Endometrium (tissue), 2 donors: Measurements from ENCODE around the gene KRTAP4-2.
A peak's percentile ranks its signal among the peaks of the same experiment; 100 is the strongest.
"Not testable (repeated sequence)": the region's sequence is repeated elsewhere in the genome, so short reads cannot be mapped to it uniquely, and the experiment has no call there.

Source experiments
- FAIRE-seq: peaks from 2 replicates; lab custom pipeline; 2012; peaks lifted over from hg19 to GRCh38; lab: Jason Lieb, UNC
- donor health status: control.
- donor health status: control.

KRTAP4-2 gene

GRCh38 chr17:41177727-41178271 lies at the start of gene KRTAP4-2:
Gene KRTAP4-2, minus strand, starts transcription at chr17:41178221. Its CDS starts 57 bp downstream, at chr17:41178164.
- no peak for FAIRE-seq

DNA sequence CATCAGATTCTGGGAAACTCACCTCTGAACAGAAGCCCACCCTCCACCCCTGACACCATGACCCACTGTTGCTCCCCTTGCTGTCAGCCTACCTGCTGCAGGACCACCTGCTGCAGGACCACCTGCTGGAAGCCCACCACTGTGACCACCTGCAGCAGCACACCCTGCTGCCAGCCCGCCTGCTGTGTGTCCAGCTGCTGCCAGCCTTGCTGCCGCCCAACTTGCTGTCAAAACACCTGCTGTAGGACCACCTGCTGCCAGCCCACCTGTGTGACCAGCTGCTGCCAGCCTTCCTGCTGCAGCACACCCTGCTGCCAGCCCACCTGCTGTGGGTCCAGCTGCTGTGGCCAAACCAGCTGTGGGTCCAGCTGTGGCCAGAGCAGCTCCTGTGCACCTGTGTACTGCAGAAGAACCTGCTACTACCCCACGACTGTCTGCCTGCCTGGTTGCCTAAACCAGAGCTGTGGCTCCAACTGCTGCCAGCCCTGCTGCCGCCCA lies 48.6 kb upstream of the KRTAP4-2 start, which contains the start of gene KRTAP9-2:
TSS of gene KRTAP9-2 (plus strand) at position 51 of the 498 bp plus-strand sequence. CDS start at position 58, 7 bp downstream.
- not testable (repeated sequence) for FAIRE-seq

DNA sequence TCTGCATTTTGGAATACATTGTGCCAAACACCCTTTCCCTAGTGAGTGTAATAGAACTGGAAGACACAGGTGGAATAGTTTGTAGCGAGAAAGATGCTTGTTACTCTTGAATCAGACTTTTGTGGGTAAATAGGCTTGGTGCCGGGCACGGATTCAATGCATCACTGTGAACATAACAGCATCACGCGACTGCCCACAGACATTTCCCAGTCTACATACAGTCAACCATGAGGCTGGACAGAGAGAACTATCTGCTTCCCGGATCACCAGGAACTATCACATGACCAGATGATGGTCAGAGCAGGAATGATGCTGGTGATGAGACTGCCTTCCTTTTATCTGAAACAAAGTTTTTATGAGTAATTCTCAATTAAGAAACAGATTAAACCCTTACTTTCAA lies 48.0 kb upstream of the KRTAP4-2 start:
- no peak for FAIRE-seq

GRCh38 chr17:41223821-41224220 lies 45.8 kb upstream of the KRTAP4-2 start:
- no peak for FAIRE-seq

- no peak for FAIRE-seq
Observed at GRCh38 chr17:41215681-41216080, 37.7 kb upstream of the KRTAP4-2 start.

DNA sequence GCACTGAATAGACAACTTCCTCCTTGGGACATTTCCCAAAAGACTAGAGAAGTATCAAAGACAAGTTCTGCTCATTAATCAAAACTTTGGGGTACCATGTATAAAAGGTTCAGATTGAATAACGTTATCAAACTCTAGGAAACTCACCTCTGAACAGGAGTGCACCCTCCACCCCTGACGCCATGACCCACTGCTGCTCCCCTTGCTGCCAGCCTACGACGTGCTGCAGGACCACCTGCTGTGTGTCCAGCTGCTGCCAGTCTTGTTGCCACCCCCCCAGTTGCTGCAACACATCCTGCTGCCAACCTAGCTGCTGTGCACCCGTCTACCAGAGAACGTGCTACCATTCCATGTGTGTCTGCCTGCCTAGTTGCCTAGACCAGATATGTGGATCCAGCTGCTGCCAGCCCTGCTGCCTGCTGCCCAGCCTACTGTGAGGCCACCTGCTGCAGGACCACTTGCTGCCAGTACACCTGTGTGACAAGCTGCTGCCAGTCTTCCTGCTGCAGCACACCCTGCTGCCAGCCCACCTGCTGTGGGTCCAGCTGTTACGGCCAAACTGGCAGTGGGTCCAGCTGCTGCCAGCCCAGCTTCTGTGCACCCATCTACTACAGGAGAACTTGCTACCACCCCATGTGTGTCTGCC lies 34.6 kb upstream of the KRTAP4-2 start:
- FAIRE-seq = no peak

GRCh38 chr17:41211845-41212466 lies 33.9 kb upstream of the KRTAP4-2 start:
- FAIRE-seq = no peak

GRCh38 chr17:41199421-41200078 lies 21.5 kb upstream of the KRTAP4-2 start:
- FAIRE-seq = no peak

- FAIRE-seq = no peak
Observed at GRCh38 chr17:41196068-41196467, 18.0 kb upstream of the KRTAP4-2 start.

DNA sequence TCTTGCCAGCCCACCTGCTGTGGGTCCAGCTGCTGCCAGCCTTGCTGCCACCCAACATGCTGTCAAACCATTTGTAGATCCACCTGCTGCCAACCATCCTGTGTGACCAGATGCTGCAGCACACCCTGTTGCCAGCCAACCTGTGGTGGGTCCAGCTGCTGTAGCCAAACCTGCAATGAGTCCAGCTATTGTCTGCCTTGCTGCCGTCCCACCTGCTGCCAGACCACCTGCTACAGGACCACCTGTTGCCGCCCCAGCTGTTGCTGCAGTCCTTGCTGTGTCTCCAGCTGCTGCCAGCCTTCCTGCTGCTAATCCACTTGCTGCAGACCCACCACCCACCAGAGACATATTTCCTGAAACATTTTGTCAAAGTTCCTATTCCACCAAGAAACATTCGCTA lies 12.3 kb upstream of the KRTAP4-2 start:
- FAIRE-seq = no peak

DNA sequence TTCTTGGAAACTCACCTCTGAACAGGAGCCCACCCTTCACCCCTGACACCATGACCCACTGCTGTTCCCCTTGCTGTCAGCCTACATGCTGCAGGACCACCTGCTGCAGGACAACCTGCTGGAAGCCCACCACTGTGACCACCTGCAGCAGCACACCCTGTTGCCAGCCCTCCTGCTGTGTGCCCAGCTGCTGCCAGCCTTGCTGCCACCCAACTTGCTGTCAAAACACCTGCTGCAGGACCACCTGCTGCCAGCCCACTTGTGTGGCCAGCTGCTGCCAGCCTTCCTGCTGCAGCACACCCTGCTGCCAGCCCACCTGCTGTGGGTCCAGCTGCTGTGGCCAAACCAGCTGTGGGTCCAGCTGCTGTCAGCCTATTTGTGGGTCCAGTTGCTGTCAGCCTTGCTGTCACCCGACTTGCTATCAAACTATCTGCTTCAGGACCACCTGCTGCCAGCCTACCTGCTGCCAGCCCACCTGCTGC lies 11.9 kb upstream of the KRTAP4-2 start, which contains the start of gene KRTAP9-1:
TSS of gene KRTAP9-1 (plus strand) at position 51 of the 482 bp plus-strand sequence. CDS start at position 51, 0 bp downstream.
- not testable (repeated sequence) for FAIRE-seq

DNA sequence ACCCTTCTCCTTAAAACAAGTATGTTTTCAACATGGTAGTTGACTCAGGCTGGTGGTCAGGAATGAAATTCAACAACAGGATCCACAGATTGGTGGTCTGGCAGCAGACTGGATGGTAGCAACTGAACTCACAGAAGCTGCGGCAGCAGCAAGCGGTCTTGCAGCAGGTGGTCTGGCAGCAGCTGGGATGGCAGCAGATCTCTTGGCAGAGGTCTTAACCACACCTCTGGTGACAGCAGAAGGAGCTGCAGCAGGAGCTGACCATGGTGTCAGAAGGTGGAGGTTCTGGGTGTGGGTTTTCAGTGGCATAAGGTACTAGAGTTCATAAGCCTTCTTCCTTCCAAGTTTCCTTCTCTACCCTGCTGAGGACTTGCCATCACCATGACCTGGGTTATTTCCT lies 8.9 kb upstream of the KRTAP4-2 start:
- no peak for FAIRE-seq

DNA sequence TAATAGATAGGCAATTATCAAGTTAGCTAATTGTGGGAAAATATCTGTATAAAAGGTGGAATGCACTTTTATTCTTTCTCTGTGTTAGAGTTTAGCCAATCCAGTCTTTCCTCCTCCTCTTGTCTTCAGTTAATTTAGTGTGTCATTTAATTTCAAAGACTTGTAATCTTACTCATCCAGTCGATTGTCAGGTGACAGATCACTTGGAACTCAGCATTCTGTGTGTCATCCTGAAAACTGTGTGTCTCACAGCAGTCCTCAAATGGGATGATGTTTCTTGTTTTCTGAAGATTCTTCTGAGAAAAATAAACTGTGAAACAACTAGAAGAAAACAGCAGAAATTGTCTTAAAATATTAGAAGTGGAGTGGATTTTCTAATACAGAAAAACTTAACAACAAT lies 7.0 kb upstream of the KRTAP4-2 start:
- no peak for FAIRE-seq

- no peak for FAIRE-seq
Observed at GRCh38 chr17:41184480-41184961, 6.5 kb upstream of the KRTAP4-2 start, which contains the start of gene KRTAP4-1. Gene KRTAP4-1, minus strand, starts transcription at chr17:41184911. Its CDS starts 57 bp downstream, at chr17:41184854.

DNA sequence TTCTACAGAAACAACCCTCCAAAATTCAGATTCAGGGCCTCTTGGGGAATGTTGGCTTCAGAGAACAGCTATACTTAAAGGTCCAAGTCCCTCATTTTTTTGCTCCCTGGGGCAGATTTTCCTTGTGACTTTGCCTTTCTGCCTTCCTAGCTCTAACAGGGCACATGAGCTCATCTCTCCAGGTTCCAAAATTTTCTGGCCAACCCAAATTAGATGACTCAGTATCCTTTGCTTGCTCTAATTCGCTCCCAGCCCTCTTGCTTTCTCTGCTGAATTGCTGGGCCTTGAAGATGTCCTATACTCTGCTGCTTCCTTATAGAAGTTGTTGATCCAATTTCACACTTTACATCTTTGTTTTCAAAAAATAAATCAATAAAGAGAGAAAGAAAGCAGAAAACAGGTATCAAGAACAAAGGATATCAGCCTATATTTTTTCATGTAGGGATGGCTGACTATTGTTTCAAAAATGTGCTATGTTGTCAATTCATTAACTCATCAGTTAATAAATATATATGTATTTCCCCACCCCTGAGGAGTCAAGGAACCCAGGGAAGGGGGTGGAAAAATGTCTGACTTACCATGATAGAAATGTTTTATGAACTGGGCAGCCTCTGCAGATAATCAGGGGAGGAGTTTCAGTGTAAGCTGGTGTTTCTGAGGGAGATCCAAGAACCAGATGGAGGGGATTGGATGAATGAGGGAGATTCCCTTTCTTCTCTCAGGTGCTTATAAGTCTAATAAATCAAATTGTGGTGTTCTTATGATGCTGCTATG lies 1.0 kb upstream of the KRTAP4-2 start:
- FAIRE-seq = no peak

- no peak for FAIRE-seq
Observed at GRCh38 chr17:41178341-41178740, 320 bp upstream of the KRTAP4-2 start.

GRCh38 chr17:41176744-41177387 lies 1.2 kb downstream of the KRTAP4-2 start:
- FAIRE-seq = peak; percentile 29

DNA sequence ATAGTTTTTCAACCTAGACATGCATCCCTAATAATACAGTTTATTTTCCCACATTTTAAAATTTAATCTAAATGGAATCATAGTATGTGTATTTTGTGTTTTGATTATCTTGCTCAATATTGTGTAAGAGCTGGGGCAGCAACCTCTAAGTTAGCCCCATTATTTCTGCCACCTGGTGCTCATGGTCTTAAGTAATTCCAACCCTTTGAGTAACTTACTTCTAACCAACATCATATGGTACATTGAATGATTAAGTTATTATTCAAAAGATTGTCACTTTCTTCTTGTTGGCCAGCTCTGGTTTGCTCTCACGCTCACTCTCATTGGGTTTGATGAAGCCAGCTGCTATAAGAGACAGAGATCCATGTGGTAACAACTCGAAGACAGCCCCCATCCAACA lies 6.1 kb downstream of the KRTAP4-2 start:
- no peak for FAIRE-seq

DNA sequence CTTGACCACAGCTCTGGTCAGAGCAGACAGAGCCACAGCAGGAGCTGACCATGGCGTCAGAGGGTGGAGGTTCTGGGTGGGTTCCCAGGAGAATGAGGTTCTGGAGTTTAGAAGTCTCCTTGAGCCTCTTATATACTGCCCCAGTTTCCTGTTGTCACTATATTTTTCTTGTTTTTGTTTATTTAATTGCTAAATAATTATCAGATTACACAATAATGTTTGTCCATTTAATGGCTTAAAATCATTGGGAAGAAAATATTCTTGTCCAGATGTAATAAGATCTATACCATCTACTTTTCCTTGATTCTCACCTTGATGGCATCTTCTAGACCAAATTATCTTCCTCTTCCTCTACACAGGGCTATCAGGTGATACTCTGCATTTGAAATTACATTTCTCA lies 9.9 kb downstream of the KRTAP4-2 start, which contains the start of gene KRTAP4-3:
TSS of gene KRTAP4-3 (minus strand) at position 101 of the 400 bp plus-strand sequence. CDS start at position 52, 49 bp downstream.
- FAIRE-seq = no peak

- FAIRE-seq = no peak
Observed at GRCh38 chr17:41167561-41167960, 10.5 kb downstream of the KRTAP4-2 start.

DNA sequence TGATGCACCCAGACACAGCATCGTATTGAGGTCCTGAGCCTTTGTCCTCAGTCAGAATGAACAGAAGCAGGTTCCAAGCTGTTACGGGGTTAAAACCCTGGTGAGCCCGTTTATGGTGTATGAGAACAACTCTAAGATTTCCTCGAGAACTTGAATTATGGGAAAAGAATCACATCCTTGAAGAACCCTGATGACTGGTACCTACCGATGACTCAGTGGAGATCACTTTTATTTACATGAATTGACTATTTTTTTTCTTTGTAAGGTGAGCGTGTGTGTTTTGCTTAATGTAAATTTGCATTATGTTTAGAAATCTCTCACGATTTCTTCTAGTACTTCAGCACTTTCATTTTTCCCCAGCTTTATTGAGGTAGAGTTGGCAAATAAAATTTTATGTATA lies 14.2 kb downstream of the KRTAP4-2 start:
- FAIRE-seq = no peak
